ENCODE measurements around the gene NCBP3.
"Not testable (repeated sequence)": the region's sequence is repeated elsewhere in the genome, so short reads cannot be mapped to it uniquely, and the experiment has no call there.

GRCh38 chr17:3785323-3785722 lies 60.7 kb downstream of the NCBP3 start:
- TF ChIP-seq, protein P1, sequence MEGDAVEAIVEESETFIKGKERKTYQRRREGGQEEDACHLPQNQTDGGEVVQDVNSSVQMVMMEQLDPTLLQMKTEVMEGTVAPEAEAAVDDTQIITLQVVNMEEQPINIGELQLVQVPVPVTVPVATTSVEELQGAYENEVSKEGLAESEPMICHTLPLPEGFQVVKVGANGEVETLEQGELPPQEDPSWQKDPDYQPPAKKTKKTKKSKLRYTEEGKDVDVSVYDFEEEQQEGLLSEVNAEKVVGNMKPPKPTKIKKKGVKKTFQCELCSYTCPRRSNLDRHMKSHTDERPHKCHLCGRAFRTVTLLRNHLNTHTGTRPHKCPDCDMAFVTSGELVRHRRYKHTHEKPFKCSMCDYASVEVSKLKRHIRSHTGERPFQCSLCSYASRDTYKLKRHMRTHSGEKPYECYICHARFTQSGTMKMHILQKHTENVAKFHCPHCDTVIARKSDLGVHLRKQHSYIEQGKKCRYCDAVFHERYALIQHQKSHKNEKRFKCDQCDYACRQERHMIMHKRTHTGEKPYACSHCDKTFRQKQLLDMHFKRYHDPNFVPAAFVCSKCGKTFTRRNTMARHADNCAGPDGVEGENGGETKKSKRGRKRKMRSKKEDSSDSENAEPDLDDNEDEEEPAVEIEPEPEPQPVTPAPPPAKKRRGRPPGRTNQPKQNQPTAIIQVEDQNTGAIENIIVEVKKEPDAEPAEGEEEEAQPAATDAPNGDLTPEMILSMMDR (IDR thresholded peaks at IDR 0.05; ENCODE audit: low read depth, low read length, missing input control): not testable (repeated sequence)
- not testable (repeated sequence) for TF ChIP-seq GABPA (IDR thresholded peaks at IDR 0.05 in 1 of 2, conservative IDR thresholded peaks at IDR 0.05 in 1 of 2); NR2F2 (IDR thresholded peaks at IDR 0.05); JUND (IDR thresholded peaks at IDR 0.05)
- TF ChIP-seq, protein P2, sequence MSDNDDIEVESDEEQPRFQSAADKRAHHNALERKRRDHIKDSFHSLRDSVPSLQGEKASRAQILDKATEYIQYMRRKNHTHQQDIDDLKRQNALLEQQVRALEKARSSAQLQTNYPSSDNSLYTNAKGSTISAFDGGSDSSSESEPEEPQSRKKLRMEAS (IDR thresholded peaks at IDR 0.05): not testable (repeated sequence)
